ENCODE measurements around the gene PRKCH.

The PRKCH gene

GRCh38 chr14:61471297-61472005 is 150.1 kb downstream of the PRKCH start:
- H3K27ac Mint-ChIP-seq: peak overlapping the region; percentile 97
- peaks cover 3% of the 10 kb centered on the region for H3K9me3 Mint-ChIP-seq (ENCODE audit: low read depth)
- H3K4me1 Mint-ChIP-seq (ENCODE audit: low read depth): peaks cover 92% of the 10 kb centered on the region
- peak overlapping the region; percentile 90 for H3K4me3 Mint-ChIP-seq
- no peaks in the 10 kb centered on the region for H3K27me3 Mint-ChIP-seq
- peaks cover 11% of the 10 kb centered on the region for H3K36me3 Mint-ChIP-seq

- H3K4me1 Mint-ChIP-seq (ENCODE audit: low read depth): peaks cover 95% of the 10 kb centered on the region
- H3K4me3 Mint-ChIP-seq: peak overlapping the region; percentile 90
- H3K36me3 Mint-ChIP-seq: peaks cover 11% of the 10 kb centered on the region
- peak overlapping the region; percentile 97 for H3K27ac Mint-ChIP-seq
- H3K27me3 Mint-ChIP-seq: no peaks in the 10 kb centered on the region
- peaks cover 3% of the 10 kb centered on the region for H3K9me3 Mint-ChIP-seq (ENCODE audit: low read depth)
Observed at GRCh38 chr14:61472011-61472672, 150.8 kb downstream of the PRKCH start.

GRCh38 chr14:61472801-61473376 is 151.5 kb downstream of the PRKCH start:
- Mint-ChIP-seq H3K4me1 (ENCODE audit: low read depth) (peaks cover 95% of the 10 kb centered on the region), H3K36me3 (peaks cover 7% of the 10 kb centered on the region)

GRCh38 chr14:61474015-61474414 is 152.6 kb downstream of the PRKCH start:
- H3K27ac Mint-ChIP-seq: peak overlapping the region; percentile 97
- H3K9me3 Mint-ChIP-seq (ENCODE audit: low read depth): peaks cover 3% of the 10 kb centered on the region
- peaks cover 95% of the 10 kb centered on the region for H3K4me1 Mint-ChIP-seq (ENCODE audit: low read depth)
- H3K4me3 Mint-ChIP-seq: peak overlapping the region; percentile 21
- peaks cover 7% of the 10 kb centered on the region for H3K36me3 Mint-ChIP-seq
- no peaks in the 10 kb centered on the region for H3K27me3 Mint-ChIP-seq

More at GRCh38 chr14:61472801-61473376, 151.5 kb downstream of the PRKCH start:
- H3K9me3 Mint-ChIP-seq (ENCODE audit: low read depth): peaks cover 3% of the 10 kb centered on the region
- H3K27ac Mint-ChIP-seq: peak overlapping the region; percentile 97
- no peaks in the 10 kb centered on the region for H3K27me3 Mint-ChIP-seq
- peak overlapping the region; percentile 90 for H3K4me3 Mint-ChIP-seq

GRCh38 chr14:61474701-61475100 is 153.3 kb downstream of the PRKCH start:
- peak overlapping the region; percentile 97 for H3K27ac Mint-ChIP-seq
- H3K27me3 Mint-ChIP-seq: no peaks in the 10 kb centered on the region
- H3K9me3 Mint-ChIP-seq (ENCODE audit: low read depth): peaks cover 3% of the 10 kb centered on the region
- H3K4me1 Mint-ChIP-seq (ENCODE audit: low read depth): peaks cover 95% of the 10 kb centered on the region
- peak overlapping the region; percentile 46 for H3K4me3 Mint-ChIP-seq
- peaks cover 7% of the 10 kb centered on the region for H3K36me3 Mint-ChIP-seq

- Mint-ChIP-seq H3K9me3 (ENCODE audit: low read depth) (peaks cover 3% of the 10 kb centered on the region), H3K27me3 (no peaks in the 10 kb centered on the region), H3K4me1 (ENCODE audit: low read depth) (peaks cover 95% of the 10 kb centered on the region), H3K27ac (peak overlapping the region; percentile 97), H3K4me3 (peak overlapping the region; percentile 46), H3K36me3 (peaks cover 7% of the 10 kb centered on the region)
Observed at GRCh38 chr14:61475316-61475715, 153.9 kb downstream of the PRKCH start.

- peaks cover 95% of the 10 kb centered on the region for H3K4me1 Mint-ChIP-seq (ENCODE audit: low read depth)
- H3K36me3 Mint-ChIP-seq: peaks cover 7% of the 10 kb centered on the region
- H3K4me3 Mint-ChIP-seq: peak overlapping the region; percentile 75
- H3K27me3 Mint-ChIP-seq: no peaks in the 10 kb centered on the region
- H3K9me3 Mint-ChIP-seq (ENCODE audit: low read depth): peaks cover 3% of the 10 kb centered on the region
- peak overlapping the region; percentile 97 for H3K27ac Mint-ChIP-seq
Observed at GRCh38 chr14:61476105-61476753, 154.8 kb downstream of the PRKCH start.

GRCh38 chr14:61476754-61477410 is 155.5 kb downstream of the PRKCH start:
- Mint-ChIP-seq H3K27me3 (no peaks in the 10 kb centered on the region), H3K4me1 (ENCODE audit: low read depth) (peaks cover 95% of the 10 kb centered on the region), H3K36me3 (peaks cover 7% of the 10 kb centered on the region), H3K27ac (peak overlapping the region; percentile 97), H3K4me3 (peak overlapping the region; percentile 75), H3K9me3 (ENCODE audit: low read depth) (peaks cover 3% of the 10 kb centered on the region)

- Mint-ChIP-seq H3K27me3 (no peaks in the 10 kb centered on the region), H3K9me3 (ENCODE audit: low read depth) (peaks cover 3% of the 10 kb centered on the region), H3K27ac (peak overlapping the region; percentile 97), H3K4me3 (peak overlapping the region; percentile 75), H3K36me3 (peaks cover 5% of the 10 kb centered on the region), H3K4me1 (ENCODE audit: low read depth) (peaks cover 93% of the 10 kb centered on the region)
Observed at GRCh38 chr14:61477712-61478462, 156.5 kb downstream of the PRKCH start.

- Mint-ChIP-seq H3K9me3 (ENCODE audit: low read depth) (no peaks in the 10 kb centered on the region), H3K27ac (peak overlapping the region; percentile 97), H3K27me3 (no peaks in the 10 kb centered on the region), H3K4me1 (ENCODE audit: low read depth) (peaks cover 93% of the 10 kb centered on the region), H3K36me3 (peaks cover 1% of the 10 kb centered on the region), H3K4me3 (peak overlapping the region; percentile 75)
Observed at GRCh38 chr14:61478971-61479473, 157.6 kb downstream of the PRKCH start.

GRCh38 chr14:61479746-61480502 is 158.5 kb downstream of the PRKCH start:
- peak overlapping the region; percentile 75 for H3K4me3 Mint-ChIP-seq
- peaks cover 93% of the 10 kb centered on the region for H3K4me1 Mint-ChIP-seq (ENCODE audit: low read depth)
- H3K36me3 Mint-ChIP-seq: peaks cover 6% of the 10 kb centered on the region
- no peaks in the 10 kb centered on the region for H3K27me3 Mint-ChIP-seq
- peak overlapping the region; percentile 97 for H3K27ac Mint-ChIP-seq
- no peaks in the 10 kb centered on the region for H3K9me3 Mint-ChIP-seq (ENCODE audit: low read depth)

GRCh38 chr14:61480704-61481285 is 159.4 kb downstream of the PRKCH start:
- no peaks in the 10 kb centered on the region for H3K9me3 Mint-ChIP-seq (ENCODE audit: low read depth)
- peaks cover 9% of the 10 kb centered on the region for H3K36me3 Mint-ChIP-seq
- H3K4me3 Mint-ChIP-seq: peak overlapping the region; percentile 65
- peaks cover 95% of the 10 kb centered on the region for H3K4me1 Mint-ChIP-seq (ENCODE audit: low read depth)
- peak overlapping the region; percentile 97 for H3K27ac Mint-ChIP-seq
- no peaks in the 10 kb centered on the region for H3K27me3 Mint-ChIP-seq

GRCh38 chr14:61481701-61482100 is 160.3 kb downstream of the PRKCH start:
- peaks cover 90% of the 10 kb centered on the region for H3K4me1 Mint-ChIP-seq (ENCODE audit: low read depth)
- H3K4me3 Mint-ChIP-seq: peak overlapping the region; percentile 54
- H3K9me3 Mint-ChIP-seq (ENCODE audit: low read depth): no peaks in the 10 kb centered on the region
- no peaks in the 10 kb centered on the region for H3K27me3 Mint-ChIP-seq
- H3K27ac Mint-ChIP-seq: peak overlapping the region; percentile 97
- H3K36me3 Mint-ChIP-seq: peaks cover 15% of the 10 kb centered on the region

Measured in activated naive CD8-positive, alpha-beta T cell (primary cell).